NCI-H69 (cell line): Measurements from ENCODE around the gene SUGCT.
A peak's percentile ranks its signal among the peaks of the same experiment; 100 is the strongest.

Experiments
- DNase-seq: peaks from one replicate; lab custom pipeline; 2025; lab: John Stamatoyannopoulos, UW

Gene SUGCT

DNA sequence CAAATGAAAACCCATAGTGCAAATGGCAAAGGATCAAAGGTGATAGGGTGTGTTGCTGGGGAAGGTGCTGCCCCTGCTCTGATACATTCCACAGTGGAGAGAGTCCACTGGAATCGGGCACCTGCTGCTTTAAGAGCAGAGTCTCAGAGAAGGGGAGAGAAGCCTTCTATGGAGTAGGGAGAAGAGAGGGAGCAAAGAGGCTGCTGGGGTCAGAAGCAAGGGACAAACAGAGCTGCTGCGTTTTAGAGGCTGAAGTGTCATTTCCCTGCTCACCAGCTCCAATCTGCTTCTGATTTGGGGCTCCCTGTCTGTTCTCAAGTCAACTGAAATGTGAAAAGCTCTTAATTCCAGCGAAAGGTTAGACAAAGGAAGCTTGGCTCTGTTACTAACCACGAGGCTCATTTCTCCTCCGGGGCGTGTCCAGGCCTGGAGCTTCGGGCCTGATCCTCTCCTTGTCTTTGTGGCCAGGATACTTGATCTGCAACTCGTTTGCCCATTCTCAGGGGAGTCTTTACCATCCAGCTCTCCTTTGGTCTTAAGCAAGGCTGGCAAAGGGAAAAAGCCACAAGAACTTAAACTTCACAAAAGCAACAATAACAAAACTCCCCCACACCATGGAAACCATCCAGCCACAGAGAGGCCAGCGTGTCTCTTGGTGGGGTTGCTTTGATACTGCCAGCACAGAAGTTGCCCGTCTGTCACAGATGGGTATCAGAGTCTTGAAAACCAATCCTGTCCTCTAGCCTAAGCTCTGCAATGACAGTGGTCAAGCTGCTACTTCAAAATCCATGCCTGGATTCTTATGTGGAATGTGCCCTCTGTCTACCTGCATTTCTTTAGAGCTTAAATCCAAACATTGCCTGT lies 692.6 kb downstream of the SUGCT start:
- no peak for DNase-seq

DNA sequence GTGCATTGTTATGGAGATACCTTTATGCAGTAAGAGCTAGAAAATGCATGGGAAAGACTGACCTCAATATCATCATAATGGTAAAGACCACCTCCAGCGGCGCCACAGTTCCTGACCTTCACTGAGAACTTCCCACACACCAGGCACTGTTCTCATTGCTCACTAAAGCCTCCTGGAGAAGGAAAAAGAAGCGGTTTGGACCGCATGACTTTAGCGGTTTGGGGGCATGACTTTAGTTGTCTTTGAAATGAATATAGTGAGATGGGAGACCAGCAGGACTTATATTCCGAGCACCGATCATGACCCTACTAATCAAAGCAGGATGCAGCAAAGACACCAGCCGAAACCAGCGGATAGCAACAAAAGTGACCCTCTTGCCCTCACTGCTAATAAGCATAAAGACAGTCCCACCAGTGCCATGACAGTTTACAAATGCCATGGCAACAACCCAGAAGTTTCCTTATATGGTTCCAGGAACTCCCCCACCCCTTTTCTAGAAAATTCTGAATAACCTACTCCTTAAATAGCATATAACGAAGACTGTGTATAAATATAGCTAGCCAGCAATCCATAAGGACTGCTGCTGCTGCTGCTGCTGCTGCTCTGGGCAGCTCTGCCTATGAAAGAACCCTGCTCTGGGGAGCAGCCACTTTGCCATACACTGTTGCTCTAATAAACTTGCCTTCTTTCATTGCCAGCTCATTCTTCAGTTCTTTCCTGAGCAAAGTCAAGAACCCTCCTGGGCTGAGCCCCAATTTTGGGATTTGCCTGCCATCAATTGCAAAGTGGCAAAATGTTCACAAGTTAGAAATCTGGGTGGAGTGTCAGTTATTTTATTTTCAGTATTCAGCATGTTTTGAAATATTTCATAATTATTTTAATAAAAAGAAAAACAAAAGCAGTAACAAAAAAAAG lies 694.1 kb downstream of the SUGCT start:
- no peak for DNase-seq

DNA sequence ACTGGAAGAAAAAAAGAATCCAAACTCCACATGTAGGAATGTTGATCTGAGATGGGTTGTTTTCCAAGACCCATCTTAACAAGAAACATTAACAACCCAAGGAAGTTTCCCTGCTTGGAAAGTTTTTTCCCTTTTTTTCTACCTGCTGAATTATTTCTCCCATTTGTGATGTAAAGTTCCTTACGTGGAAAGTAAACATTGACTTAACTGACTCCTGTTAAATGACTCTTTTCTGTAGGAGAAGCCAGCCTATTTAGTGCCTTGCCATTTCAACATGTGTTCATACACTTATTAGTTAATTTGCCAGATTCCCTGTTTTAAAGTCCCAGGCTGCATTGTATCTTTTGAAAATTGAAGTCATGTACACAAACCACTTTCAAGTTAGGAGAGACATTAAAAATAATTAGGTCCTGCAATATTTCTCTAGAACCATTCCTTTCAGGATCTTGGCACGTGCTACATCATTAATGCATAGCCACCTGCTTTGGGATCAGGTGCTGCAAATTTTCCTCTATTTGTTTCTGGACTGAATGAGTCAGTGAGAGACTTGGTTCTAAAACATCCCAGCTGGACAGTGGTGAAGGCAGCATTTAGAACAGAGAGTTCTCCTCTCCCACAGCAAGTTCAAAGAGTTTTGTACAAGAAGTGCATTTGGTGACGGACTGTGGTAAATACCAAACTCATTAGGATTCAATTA lies 698.5 kb downstream of the SUGCT start:
- no peak for DNase-seq

DNA sequence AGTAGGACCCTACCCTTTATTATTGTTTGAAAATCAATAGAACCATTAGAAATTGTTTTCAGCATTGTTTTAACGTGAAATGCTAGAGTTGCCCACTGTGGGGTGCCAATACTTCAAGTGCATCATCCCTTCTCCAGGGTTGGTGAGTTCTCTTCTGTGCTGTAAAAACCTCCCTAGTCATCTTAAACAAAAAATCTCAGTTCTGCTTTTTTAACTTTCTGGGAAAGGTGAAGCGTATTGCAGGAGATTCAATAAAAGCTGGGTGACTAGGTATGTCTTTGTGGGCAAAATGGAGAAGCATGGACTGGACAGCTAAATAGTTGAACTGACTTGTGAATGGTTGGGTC lies 699.1 kb downstream of the SUGCT start:
- DNase-seq, result no peak

DNA sequence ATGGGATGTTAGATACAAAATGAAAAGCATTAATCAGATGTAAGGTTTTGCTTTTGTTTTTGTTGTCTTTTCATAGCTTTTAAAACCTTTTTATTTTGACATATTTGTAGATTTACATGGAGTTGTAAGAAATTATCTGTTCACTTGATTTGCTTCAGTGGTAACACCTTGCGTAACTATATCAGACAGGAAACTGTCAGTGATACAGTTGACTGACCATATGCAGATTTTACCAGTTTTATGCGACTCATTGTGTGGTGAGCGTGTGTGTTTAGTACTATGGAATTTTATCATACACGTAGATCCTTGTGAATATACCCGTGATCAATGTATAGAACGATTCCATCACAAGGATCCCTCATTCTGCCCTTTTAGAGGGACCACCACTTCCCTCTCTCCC lies 701.4 kb downstream of the SUGCT start:
- DNase-seq, result no peak

DNA sequence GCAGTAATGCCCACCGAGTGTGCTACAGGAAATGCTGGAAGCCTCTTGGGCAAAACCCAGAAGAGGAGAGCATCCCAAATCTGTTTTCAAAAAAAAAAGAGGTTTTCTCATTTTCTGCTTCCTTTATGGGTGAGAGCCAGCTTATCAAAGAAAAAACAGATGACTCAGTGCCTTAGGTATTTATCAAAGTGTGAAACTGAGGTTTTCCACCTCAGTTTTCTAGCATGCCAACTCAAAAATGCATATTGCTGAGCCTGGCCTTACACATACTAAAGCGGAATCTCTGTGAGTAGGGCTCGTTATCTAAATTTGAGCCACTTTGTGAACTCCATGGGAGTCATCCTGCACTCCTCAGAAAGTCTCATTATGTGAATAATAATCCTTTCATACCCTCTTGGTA lies 705.1 kb downstream of the SUGCT start:
- no peak for DNase-seq

DNA sequence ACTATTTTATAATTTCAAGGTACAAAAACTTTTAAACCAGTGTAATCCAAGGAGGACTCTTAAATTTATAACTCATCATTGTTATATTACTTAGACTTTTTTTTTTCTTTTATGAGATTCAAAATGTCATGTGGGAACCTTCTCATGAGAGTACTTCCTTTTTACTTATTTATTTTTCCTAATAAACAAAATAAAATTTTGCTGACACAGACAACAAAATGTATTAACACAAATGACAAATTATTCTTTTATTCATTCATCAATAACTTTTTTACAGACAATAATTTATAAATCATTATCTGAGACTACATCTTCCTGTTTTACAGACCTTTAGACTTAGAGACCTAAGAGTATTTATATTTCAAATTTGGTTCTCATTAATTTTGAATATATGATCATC lies 706.2 kb downstream of the SUGCT start:
- DNase-seq, result no peak

DNA sequence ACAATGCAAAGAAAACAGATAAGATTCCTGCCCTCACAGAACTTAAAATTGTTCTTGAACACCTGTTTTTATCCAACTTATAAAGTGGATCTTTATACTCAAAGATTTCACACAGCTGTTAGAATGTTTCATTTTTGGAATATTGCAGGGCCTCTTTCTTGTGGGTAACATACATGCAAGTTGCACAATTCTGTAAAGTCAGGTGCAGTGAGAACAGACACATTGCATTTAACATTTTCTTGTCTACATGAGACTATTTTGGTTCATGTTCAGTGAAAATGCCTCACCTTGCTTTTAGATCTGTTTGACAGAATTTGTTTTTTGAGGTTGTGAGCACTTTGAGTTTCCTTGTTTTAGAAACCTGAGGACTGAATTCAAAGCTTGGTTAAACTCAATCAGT lies 707.8 kb downstream of the SUGCT start:
- DNase-seq, result no peak

DNA sequence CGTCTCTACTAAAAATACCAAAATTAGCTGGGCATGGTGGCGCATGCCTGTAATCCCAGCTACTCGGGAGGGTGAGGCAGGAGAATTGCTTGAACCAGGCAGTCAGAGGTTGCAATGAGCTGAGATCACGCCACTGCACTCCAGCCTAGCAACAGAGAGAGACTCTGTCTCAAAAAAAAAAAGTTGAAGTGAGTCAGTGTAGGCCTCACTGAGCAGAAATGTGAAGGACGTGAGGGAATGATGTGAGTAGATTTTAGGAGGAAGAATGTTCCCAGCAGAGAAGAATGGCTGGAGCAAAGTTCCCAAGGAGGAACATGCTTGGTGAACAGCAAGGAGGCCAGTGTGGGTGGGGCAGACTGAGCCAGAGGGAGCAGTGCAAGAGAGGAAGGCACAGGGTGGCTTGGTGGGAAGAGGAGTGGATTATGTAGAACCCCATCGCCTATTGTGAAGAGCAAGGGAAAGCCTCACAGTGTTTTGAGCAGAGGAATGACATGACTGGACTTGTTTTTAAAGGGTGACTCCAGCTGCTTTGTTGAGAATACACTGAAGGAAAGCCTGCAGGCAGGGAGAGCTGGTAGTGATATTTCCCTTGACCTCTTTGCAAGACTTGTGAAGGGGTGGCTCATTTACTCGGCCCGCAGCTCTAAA lies 708.7 kb downstream of the SUGCT start:
- DNase-seq, result no peak

DNA sequence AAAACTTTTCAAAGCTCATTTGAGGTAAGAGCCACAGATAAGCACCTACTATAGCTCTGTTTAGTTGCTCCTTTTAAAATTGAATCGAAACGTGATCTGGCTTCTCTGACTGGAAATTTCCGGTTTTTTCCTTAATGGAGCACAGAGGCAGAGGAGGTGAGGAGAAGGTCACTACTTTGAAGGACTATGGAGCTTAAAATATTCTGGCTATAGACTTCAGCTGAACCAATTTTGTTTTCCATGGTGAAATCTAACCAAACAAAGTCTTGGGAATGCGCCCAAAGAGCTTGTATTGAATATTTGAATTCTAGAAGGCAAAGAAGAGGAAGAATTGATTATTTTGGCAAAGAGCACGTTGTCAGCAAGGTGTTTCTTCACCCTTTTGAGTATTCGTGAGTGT lies 711.1 kb downstream of the SUGCT start:
- DNase-seq, result no peak

DNA sequence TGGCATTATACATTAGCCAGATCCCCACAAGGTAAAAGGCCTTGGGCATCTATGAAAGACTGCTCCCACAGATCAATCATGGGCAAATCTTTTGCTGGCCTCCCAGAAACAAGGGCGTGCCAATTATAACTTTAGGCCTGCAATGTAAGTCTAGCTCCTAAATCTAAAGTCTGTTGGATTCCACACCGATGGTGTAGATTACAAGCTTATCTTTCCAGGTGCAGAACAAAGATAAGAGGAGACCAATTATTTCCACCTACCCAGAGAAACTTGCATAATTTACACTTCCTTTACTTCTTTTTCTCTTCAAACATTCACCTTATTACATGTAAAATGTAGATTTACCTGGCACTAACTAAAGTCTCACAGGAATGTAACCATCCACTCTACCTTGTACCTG lies 713.1 kb downstream of the SUGCT start:
- no peak for DNase-seq

DNA sequence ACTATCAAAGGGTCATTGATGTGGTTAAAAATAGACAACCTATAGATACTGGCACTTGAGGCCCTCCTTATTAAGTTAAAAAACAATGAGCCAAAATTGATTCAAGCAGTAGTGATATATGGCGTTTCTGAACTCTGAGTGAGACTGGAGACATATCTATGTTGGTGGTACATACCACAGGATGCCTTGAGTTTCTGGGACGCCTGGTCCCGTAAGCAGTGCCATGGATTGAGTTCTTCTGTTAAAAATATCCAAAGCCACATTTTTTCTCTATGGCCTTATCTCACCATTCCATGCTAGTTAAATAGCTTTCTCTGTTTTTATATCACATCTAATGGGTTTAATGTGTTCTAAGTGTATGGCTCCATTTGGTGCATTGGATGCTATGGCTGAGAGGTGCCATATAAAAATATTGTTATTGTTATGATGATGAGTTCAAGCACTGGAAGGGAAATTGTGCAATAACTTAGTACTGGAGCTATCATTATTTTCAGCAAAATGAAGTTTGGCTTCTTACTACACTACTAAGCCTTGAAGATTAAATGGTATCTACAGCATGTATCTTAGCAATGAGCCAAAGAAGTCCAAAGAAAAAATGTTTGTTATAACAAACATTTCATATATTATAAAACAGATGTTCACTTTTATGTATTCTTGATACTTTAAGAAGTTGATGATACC lies 713.9 kb downstream of the SUGCT start:
- no peak for DNase-seq

DNA sequence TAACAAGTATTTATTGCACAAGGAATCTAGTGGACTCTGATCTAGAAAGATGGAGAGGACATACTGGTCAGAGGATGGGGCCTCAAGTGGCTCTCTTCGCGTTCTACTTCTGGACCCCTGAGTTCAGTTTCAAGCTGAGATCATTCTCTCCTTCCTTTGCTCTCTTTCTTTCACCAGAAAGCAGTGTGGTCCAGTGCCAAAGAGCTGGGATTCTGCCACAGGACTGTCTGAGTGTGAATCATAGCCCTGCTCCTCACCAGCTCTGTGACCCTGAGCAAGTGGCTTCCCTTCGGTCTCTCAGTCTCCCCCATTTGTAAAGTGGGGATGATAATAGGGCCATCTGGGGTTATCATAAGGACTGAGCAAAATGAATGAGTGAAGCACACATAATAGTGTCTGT lies 715.2 kb downstream of the SUGCT start:
- no peak for DNase-seq

DNA sequence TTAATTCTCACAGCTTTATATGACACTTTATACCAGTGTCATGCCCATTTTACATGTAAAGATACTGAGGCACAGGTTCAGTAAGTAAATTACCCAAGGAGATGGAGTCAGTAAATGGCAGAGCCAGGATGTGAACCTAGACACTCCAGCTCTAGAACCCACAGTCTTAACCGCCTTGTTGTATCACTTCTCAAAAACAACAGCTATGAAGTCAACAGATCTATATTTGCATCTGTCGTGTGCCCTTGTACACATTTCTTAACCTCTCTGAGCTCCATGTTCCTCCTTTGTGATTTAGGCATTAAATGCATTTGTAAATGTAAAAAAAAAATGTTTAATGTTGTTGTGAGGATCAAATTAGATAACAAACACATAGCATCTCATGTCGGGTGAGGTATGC lies 716.2 kb downstream of the SUGCT start:
- DNase-seq, result no peak

DNA sequence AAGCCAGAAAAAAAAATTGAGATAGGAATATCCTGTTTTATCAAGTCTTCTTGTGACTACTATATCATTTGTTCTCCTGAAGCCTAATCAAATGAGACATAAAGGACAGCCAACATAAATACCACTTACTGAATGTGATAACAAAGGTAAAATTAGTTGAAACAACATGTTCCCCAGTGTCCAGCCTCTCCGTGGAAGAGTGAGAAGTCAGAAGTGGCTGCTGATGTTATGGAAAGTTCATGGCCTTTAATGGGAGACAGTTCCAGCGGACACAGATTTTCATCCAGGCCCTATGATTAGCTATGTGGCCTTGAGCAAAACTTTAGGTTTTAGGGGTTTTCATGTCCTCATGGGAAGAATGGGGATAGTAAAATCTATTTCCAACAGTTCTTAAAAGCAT lies 724.3 kb downstream of the SUGCT start:
- DNase-seq, result no peak

DNA sequence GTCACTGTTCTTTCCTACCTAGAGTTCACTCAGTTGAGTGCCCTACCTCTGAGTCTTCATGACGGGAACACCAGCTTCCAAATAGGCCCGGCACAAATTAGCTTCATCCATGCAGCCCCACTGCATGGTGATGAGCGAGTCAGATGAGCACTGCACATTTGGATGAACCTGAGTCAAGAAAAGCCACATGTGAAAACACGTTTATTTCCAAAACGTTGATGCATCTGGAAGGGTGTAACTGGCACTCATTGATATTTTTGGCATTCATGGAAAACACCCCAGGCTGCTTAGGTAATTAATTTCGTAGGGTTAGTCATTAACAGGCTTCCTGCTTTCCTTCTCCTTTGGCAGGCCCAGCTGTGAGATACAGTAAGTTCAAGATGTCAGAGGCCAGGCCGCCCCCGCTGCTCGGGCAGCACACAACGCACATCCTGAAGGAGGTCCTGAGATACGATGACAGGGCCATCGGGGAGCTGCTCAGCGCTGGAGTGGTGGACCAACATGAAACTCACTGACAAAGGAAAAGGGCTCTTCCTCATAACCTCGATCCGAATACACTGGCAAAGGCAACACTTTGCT lies 725.2 kb downstream of the SUGCT start:
- peak; percentile 10 for DNase-seq

DNA sequence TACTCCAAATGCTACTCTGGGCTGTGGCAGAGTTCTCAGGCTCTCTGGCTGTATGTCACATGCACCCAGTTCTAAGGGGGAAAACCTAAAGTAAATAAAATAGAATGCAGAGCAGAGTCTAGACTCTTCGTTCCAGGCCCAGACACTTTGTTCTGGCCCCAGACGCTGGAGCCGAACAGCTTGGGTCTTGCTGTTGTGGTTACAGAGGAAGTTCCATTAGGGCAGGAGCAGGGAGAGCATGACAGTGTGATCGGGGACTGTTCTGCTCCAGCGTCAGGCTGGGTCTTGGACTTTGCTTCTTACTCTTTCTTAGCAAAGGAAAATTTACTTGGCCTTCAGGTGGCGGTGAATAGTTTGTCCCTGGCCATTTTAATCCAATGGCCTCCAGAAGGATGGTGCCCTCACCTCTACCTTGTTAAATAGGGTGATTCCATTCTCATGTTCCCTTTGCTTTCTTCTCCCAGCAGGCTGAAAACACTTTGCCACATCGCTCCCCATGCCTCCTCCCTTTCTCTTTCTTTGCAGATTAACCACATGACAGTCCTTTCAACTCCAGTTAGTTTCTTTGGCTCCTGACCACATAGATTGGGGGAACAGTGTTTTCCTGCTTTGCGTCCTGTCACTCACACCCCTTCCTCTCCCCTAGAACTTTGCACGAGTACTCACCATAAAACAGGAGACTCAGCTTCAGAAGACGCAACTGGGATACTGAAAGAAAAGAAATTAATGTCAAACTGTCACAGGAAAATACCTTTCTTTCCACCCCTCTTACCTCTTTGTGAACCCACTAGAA lies 730.8 kb downstream of the SUGCT start:
- DNase-seq, result no peak

DNA sequence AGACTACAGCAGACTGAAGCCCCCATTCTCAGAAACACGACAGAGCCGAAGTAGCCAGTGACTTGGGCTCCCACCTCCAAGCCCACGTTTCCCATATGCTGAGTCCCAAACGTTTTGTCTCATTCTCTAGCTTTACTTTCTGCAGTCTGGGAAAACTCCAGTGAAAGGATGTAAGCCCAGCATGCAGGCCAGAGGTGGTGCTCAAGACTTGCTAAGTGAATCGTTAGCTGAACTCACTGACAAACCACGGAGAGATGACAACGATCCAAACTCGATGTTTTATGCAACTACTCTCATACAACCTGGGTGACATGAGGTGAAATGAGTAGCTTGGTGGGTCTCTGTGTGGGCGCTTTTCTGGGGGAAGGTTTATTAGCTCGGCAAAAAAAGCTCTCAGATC lies 731.8 kb downstream of the SUGCT start:
- DNase-seq, result peak; percentile 2

DNA sequence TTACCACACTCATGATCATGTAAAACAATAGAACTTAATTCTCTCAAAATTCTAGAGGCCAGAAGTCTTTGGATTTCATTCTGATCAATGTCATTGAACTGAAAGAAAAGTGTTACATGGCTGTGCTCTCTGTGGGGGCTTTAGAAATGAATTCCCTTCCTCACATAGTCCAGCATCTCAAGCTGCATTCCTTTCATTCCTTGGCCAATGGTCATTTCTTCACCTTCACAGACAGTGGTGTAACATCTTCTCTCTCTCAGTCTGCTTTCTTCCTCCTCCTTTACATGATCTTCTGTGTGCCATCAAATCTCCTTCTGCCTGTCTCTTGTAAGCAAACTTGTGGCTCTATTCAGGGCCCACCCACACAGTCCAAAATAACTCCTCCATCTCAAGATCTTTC lies 735.3 kb downstream of the SUGCT start:
- no peak for DNase-seq

DNA sequence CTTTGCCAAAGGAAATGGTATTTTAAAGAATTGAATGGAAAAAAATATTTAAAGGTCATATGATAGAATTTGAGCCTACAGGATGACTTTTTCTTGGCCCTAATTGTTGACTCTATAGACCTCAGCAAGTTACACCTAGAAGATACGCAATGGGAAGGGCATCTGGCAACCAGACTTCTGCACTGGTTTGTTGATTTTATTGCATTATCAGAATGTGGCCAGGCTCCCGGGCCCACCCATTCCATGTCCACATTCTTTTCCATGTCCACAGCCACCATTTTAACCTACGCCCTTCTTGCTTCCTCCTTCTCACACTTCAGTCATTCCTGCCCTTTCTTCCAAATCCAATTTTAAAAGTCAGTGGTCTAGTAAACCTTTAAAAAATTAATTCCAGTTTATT lies 738.4 kb downstream of the SUGCT start:
- DNase-seq, result no peak
